GM21367 (cell line): ENCODE results near the gene AATK.

ENCODE experiments used
- ATAC-seq: cut with Tn5 transposase; IDR thresholded peaks from one replicate; pipeline ENCODE4 v1.9.1; 2021; ENCODE audit not compliant: unreplicated experiment

Gene AATK

GRCh38 chr17:81118308-81119221, 47.5 kb downstream of the AATK start:
- no peak for ATAC-seq

DNA sequence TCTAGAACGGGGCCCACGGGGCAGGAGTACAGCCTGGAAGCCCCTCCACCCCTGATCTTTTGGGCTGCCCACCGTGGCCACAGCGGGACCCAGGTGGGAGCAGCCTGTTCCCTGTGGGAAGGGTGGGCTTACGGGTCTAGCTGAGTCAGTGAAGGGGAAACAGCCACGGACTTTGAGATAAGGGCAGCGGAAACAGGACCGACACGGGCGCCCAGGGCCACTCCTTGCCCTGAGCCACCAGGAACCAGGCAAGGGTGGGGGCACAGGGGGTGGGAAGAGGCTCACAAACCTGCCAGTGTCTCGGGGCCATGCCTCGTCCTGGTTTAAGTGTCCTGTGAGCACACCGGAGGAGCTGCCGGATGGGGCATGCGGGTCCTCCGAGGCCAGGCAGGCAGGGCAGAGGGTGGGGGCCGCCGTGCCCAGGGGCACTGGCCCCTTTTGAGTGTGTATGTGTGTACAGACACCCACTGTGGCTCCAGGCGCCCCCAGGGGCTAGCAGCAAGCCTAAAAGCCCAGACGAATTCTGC, 48.3 kb downstream of the AATK start:
- ATAC-seq: no peak

GRCh38 chr17:81116704-81117103, 49.3 kb downstream of the AATK start:
- ATAC-seq: no peak

GRCh38 chr17:81115749-81116464, 50.1 kb downstream of the AATK start:
- ATAC-seq: no peak

DNA sequence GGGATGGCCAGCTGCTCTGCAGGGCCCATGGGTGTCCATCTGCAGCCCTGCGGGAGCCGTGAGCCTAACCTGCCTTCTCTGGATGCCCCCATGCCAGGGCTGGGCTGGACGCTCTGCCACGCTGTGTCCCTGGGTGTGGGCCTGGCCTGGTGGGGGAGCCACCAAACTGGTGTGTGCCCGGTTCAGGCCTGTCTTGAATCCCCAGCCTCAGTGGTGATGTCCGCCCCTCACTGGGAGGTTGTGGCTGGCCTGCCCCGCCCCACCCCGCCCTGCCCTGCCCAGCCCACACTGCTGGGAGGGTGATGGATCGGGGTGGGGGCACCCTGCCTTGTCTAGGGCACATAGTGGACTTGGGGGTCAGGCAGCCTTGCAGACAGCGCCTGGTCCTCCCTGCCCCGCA, 50.8 kb downstream of the AATK start:
- no peak for ATAC-seq

GRCh38 chr17:81114351-81115093, 51.5 kb downstream of the AATK start:
- no peak for ATAC-seq

- ATAC-seq: no peak
Observed at GRCh38 chr17:81113158-81113724, 52.8 kb downstream of the AATK start.

DNA sequence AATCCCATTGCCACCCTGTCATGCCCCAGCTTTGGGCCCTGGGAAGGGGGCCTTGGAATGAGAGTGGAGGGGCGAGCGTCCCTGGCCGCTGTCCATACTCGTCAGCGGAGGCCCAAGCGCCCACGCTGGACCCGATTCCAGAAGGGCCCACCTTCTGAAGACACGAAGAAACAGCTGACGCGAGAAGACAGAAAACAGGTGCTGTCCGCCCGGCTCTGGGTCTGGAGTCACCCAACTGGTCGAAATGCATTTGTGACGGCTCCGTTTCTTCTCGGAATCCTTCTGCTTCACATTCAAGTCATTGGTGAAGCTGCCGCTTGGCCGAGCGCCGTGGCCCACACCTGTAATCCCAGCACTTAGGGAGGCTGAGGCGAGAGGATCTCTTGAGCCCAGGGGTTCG, 53.6 kb downstream of the AATK start:
- ATAC-seq: no peak

DNA sequence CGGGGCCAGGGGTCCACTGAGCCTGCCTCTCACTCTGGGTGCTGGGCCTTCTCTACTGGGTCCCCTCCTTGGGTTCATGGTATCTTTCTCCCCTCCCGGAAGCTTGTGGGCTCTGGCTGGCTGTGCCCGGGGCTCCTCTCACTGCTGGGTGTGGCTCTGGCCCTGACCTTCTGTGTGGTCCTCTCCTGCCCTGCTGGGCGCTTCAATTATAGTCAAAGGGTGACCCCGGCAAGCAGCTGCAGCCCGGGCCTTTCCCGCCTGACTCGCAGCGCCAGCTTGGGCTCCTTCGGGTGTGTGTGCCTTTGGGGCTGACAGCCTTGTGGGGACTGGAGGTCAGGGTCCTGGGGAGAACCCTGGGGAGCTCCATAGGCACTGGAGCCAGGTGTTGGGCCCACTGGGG, 55.0 kb downstream of the AATK start:
- ATAC-seq: no peak

DNA sequence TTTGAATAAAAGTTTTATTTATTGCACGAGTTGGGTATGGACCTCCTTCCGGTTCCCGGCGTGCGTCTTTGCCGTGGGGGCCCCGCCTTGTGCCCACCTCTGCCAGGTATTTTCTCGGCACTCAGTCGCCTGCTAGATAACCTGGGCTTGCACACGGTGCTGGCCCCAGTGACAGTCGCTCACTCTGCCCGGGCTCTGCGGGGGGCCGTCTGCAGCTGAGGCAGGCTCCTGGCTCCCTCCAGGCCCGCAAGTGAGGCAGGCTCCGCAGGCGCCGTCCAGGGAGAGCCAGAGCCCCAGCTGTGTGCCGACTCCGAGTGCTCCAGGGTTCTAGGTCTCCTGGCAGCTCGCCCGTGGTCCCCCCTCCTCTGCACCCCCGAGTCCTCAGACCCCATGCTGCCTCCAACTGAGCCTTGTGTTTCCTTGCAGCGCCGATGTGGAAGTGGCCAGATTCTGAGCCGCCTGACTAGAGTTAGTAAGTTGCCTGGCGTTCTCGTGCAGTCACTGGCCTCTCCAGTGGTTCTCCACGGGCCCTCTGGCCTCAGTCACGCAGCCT, 55.5 kb downstream of the AATK start:
- no peak for ATAC-seq

DNA sequence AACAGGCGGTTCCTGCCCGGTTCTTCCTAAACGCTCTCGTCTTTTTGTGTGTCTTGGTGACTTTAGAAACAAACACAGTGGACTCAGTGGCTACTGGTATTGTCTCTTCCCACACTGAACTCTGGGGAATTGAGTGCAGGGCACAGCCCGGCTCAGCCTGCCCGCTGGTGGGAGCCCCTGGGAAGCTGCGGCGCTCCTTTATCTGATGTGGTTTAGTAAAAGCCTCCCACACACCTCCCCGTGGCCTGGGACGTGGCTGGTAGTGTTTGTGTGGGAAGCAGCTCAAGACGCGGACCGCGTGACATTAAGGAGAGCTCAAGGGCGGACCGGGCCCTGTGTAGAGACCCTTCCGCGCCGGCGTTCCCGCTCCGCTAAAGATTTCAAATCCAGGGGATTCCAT, 56.1 kb downstream of the AATK start:
- ATAC-seq: no peak

- no peak for ATAC-seq
Observed at GRCh38 chr17:81108220-81108619, 57.8 kb downstream of the AATK start.

- ATAC-seq: no peak
Observed at GRCh38 chr17:81106716-81107115, 59.3 kb downstream of the AATK start.

DNA sequence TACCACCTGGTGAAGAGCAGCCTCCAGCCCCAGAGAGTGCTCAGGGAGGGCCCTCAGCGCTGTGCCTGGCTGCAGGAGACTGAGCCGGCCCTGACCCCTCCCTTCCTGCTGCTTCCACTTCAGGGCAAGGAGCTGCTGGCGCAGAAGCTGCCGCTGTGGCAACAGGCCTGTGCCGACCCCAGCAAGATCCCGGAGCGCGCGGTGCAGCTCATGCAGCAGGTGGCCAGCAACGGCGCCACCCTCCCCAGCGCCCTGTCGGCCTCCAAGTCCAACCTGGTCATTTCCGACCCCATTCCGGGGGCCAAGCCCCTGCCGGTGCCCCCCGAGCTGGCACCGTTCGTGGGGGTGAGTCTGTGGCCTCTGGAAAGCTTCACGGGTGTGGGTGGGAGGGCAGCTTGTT, 62.6 kb downstream of the AATK start:
- no peak for ATAC-seq

DNA sequence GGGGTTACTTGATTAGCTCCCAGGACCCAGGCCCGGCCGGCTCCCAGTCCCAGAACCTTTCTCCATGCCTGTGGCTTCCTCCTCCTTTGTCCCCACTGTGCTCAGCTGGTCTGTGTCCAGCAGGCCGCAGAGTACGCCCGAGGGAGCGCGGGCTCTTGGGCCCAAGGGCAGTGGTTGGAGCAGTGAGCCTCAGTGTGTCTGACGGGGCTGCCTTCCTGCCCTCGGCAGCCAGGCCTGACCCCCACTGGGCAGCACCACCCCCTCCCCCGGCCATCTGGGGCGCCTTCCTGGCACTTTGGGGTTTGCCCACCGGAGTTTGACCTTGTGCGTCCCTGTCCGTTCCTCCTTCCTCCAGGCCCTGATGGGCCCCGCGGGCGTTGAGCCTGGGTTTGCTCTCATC, 63.2 kb downstream of the AATK start:
- ATAC-seq: no peak

GRCh38 chr17:81102352-81102751, 63.7 kb downstream of the AATK start:
- no peak for ATAC-seq

DNA sequence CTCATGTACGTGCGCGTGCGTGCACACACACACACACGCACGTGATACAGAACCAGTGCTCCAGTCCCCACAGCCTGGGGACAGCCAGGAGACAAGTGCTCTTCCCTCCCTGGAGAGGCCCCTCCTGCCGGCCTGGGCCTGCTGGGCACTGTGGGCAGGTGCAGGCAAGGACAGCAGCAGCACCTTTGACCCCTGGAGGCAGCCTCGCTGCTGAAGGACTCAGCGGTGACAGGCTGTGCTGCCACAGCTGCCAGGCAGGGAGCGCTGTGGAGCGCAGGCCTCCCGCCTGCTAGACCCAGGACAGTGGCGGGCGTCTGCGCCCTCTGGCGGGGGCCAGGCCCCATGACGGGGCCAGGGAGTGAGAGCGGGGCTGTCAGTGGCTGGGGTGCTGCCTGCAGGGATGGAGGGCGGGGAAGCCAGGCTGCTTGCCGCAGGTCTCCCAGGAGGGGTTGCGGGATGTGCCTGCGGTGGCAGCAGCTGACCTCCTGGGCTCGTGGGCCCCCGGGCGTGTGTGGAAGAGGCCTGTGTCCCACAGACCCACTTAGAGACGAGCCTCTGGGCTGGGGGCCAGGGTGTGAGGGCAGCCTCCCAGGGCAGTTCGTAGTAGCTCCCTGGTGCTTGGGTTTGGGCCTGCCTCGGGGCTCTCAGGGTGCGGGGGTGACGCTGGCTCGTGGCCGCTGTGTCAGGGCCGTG, 64.3 kb downstream of the AATK start:
- peak; percentile 71 for ATAC-seq

DNA sequence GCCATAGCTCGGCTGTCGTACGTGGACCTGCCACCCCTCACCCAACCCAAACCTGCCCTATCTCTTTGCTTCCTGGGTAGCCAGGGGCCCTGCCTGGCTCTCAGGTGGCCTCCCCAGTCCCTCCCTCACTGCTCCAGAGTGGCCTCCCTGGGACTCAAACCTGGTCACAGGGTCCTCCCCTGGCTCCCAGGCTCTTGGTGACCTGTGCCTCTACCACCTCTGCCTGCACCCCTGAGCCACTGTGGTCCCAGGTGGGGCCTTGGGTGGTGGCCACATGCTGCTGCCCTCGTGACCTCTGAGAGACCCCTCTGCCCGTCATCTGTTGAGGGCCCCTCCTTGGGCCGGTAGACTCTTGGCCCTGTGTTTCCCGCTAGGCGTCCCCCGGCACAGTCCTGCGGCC, 65.4 kb downstream of the AATK start:
- ATAC-seq: no peak

DNA sequence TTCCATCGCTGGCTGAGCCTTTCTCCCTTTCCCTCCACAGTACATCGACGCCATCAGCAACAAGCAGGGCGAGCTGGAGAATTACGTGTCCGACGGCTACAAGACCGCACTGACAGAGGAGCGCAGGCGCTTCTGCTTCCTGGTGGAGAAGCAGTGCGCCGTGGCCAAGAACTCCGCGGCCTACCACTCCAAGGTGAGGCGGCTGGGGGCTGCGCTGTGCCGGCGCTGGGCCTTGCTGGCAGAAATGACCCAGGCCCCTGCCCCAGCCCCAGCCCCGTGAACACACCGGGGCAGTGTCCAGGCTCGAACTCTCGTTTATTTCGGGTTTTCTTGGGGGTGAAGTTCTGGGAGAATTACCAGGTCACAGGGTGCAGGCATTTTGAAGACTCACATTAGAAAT, 66.1 kb downstream of the AATK start:
- no peak for ATAC-seq

DNA sequence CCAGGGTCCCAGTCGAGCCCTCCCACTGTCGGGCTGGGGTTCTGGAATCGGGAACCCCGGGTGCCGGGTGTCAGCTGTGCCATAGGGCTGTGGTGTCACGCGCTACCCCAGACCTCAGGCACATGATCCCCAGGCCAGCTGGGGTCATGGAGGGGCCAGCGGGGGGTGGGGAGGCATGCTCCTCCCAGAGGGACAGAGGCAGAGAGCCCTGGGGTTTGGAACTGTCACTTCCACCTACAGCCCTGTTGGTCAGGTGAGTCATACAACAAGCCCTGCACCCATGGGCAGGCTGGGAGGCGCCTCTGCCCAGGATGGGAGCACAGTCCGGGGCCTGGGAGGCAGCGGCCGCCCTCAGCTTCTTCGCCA, 68.1 kb downstream of the AATK start:
- ATAC-seq: no peak
